Neural cell (in vitro differentiated cells): ENCODE data around the gene FOSL2. TPM values are rescaled to one million over a fixed set of nuclear protein-coding genes. Genes with fewer than 3 reads are reported as not detected.

Experiments used
- H2AFZ ChIP-seq: fragments of 200-600, 300-800 bp; sonication (generic), shearing (Covaris generic); 2 replicates; pipeline ENCODE4 v1.6.0; 2014; ENCODE audit warnings: low read depth, mild to moderate bottlenecking, antibody characterized with exemption, low read length, moderate library complexity
- H3F3A ChIP-seq: fragments of 200-600 bp; shearing (Covaris generic); 2 replicates; pipeline ENCODE4 v1.6.1; 2016; ENCODE audit warnings: mild to moderate bottlenecking, moderate library complexity, mixed read lengths, antibody characterized with exemption, low read length; ENCODE audit not compliant: insufficient read depth, poor library complexity, severe bottlenecking
- H3K27ac ChIP-seq: fragments of 200-600, 300-800 bp; sonication (generic), shearing (Covaris generic); 2 replicates; pipeline ENCODE4 v1.5.1; 2014; ENCODE audit warnings: mild to moderate bottlenecking, low read length, moderate library complexity
- H3K27me3 ChIP-seq: fragments of 300-800, 200-600 bp; sonication (generic), shearing (Covaris generic); 2 replicates; pipeline ENCODE4 v1.6.0; 2014; ENCODE audit warnings: mild to moderate bottlenecking, low read depth, low read length, moderate library complexity; ENCODE audit not compliant: insufficient read depth
- H3K36me3 ChIP-seq: fragments of 300-800, 200-600 bp; sonication (generic), shearing (Covaris generic); 2 replicates; pipeline ENCODE4 v1.5.1; 2014; ENCODE audit warnings: mild to moderate bottlenecking, antibody characterized with exemption, low read length, moderate library complexity; ENCODE audit not compliant: insufficient read depth
- H3K4me2 ChIP-seq: fragments of 300-800, 200-600 bp; sonication (generic), shearing (Covaris generic); 2 replicates; pipeline ENCODE4 v1.6.0; 2014; ENCODE audit warnings: mild to moderate bottlenecking, low read length
- H3K4me3 ChIP-seq: fragments of 300-800, 200-600 bp; sonication (generic), shearing (Covaris generic); 2 replicates; pipeline ENCODE4 v1.5.1; 2014; ENCODE audit warnings: mild to moderate bottlenecking, low read length, moderate library complexity
- H3K79me2 ChIP-seq: fragments of 200-600 bp; shearing (Covaris generic); replicated peaks from 2 replicates; pipeline ENCODE4 v1.6.0; 2014; ENCODE audit warnings: mild to moderate bottlenecking, low read length, moderate library complexity; ENCODE audit not compliant: insufficient read depth
- H3K9ac ChIP-seq: fragments of 300-800, 200-600 bp; sonication (generic), shearing (Covaris generic); 2 replicates; pipeline ENCODE4 v1.6.1; 2016; ENCODE audit warnings: mild to moderate bottlenecking, low read length, mixed read lengths
- H3K9me2 ChIP-seq: fragments of 200-600 bp; shearing (Covaris generic); 2 replicates; pipeline ENCODE4 v1.6.1; 2016; ENCODE audit warnings: mild to moderate bottlenecking, low read length, mixed read lengths; ENCODE audit not compliant: insufficient read depth
- H3K9me3 ChIP-seq: fragments of 200-600, 300-800 bp; sonication (generic), shearing (Covaris generic); 2 replicates; pipeline ENCODE4 v1.6.1; 2016; ENCODE audit warnings: mild to moderate bottlenecking, mixed run types, low read length, moderate library complexity, mixed read lengths
- H4K20me1 ChIP-seq: fragments of 200-600 bp; shearing (Covaris generic); 2 replicates; pipeline ENCODE4 v1.6.1; 2016; ENCODE audit warnings: mild to moderate bottlenecking, mixed run types; ENCODE audit not compliant: insufficient read depth
- CTCF ChIP-seq: fragments of 450-650 bp; IDR thresholded peaks from 2 replicates; pipeline ENCODE4 v1.5.1; 2014; ENCODE audit warnings: antibody characterized with exemption, mild to moderate bottlenecking, moderate library complexity; ENCODE audit not compliant: poor library complexity, severe bottlenecking
- EP300 ChIP-seq: fragments of 450-650 bp; conservative IDR thresholded peaks from 2 replicates; pipeline ENCODE4 v1.6.1; 2014; ENCODE audit warnings: antibody characterized with exemption, mild to moderate bottlenecking, moderate library complexity; ENCODE audit not compliant: poor library complexity, severe bottlenecking
- EZH2 ChIP-seq: fragments of 200-600, 300-800 bp; shearing (Covaris generic), sonication (generic); IDR thresholded peaks from 2 replicates; pipeline ENCODE4 v1.6.1; 2014; ENCODE audit warnings: antibody characterized with exemption, low read length, borderline replicate concordance, mild to moderate bottlenecking; ENCODE audit not compliant: insufficient read depth, poor library complexity, severe bottlenecking
- MXI1 ChIP-seq: fragments of 450-650 bp; conservative IDR thresholded peaks from 2 replicates; pipeline ENCODE4 v1.6.1; 2014; ENCODE audit warnings: antibody characterized with exemption, mild to moderate bottlenecking; ENCODE audit not compliant: poor library complexity, severe bottlenecking
- POLR2AphosphoS5 ChIP-seq: IDR thresholded peaks from 2 replicates; pipeline ENCODE4 v1.6.1; 2012
- RAD21 ChIP-seq: fragments of 450-650 bp; conservative IDR thresholded peaks from 2 replicates; pipeline ENCODE4 v1.6.1; 2014; ENCODE audit warnings: antibody characterized with exemption, mild to moderate bottlenecking, moderate library complexity
- REST ChIP-seq: IDR thresholded peaks from 2 replicates; pipeline ENCODE4 v1.6.1; 2012; ENCODE audit warnings: borderline replicate concordance
- SMC3 ChIP-seq: fragments of 450-650 bp; conservative IDR thresholded peaks from 2 replicates; pipeline ENCODE4 v1.6.1; 2014; ENCODE audit warnings: antibody characterized with exemption, mild to moderate bottlenecking, moderate library complexity; ENCODE audit not compliant: poor library complexity
- TAF1 ChIP-seq: IDR thresholded peaks from 2 replicates; pipeline ENCODE4 v1.6.1; 2012; ENCODE audit warnings: low read depth
- polyA plus RNA-seq: library from polyadenylated mRNA; depleted of rRNA; stranded (reverse); fragments of >200 nt; gene quantifications from 2 replicates; pipeline ENCODE4 v1.2.3, GENCODE V29; 2014

Gene FOSL2
- polyA plus RNA-seq, 1 donor from 2014 or later: 2.8 TPM

- no peaks in the 10 kb centered on the region for H3K9me2 ChIP-seq
- H4K20me1 ChIP-seq: no peaks in the 10 kb centered on the region
- H3K9me3 ChIP-seq: no peaks in the 10 kb centered on the region
- H3K4me2 ChIP-seq: no peak overlapping the region
- H3K36me3 ChIP-seq: no peaks in the 10 kb centered on the region
- H3K9ac ChIP-seq: no peak overlapping the region
- no peaks in the 10 kb centered on the region for H3K27me3 ChIP-seq
- H3K4me3 ChIP-seq: no peak overlapping the region
- H2AFZ ChIP-seq: no peak overlapping the region
- TF ChIP-seq REST (no peak), SMC3 (no peak), CTCF (no peak), MXI1 (no peak), TAF1 (no peak), RAD21 (no peak), POLR2AphosphoS5 (no peak), EP300 (no peak), EZH2 (no peak)
- no peak overlapping the region for H3K27ac ChIP-seq
- no peaks in the 10 kb centered on the region for H3F3A ChIP-seq
- H3K79me2 ChIP-seq: no peaks in the 10 kb centered on the region
Measured at GRCh38 chr2:28375742-28376631, 16.7 kb upstream of the FOSL2 start.

- Histone ChIP-seq H4K20me1 (no peaks in the 10 kb centered on the region), H3K9me3 (no peaks in the 10 kb centered on the region), H3K27me3 (no peaks in the 10 kb centered on the region), H3K79me2 (no peaks in the 10 kb centered on the region), H3F3A (no peaks in the 10 kb centered on the region), H3K9me2 (no peaks in the 10 kb centered on the region), H3K9ac (no peak overlapping the region), H3K4me3 (no peak overlapping the region), H3K4me2 (no peak overlapping the region), H2AFZ (no peak overlapping the region), H3K36me3 (no peaks in the 10 kb centered on the region), H3K27ac (no peak overlapping the region)
- TF ChIP-seq REST (no peak), TAF1 (no peak), EZH2 (no peak), CTCF (no peak), SMC3 (no peak), EP300 (no peak), POLR2AphosphoS5 (no peak), RAD21 (no peak), MXI1 (no peak)
Measured at GRCh38 chr2:28377195-28377816, 15.4 kb upstream of the FOSL2 start.
